Upper lobe of right lung (tissue), 1 donor: ENCODE data around the gene LIN37. TPM values are rescaled to one million over a fixed set of nuclear protein-coding genes. Genes with fewer than 3 reads are reported as not detected.
A peak's percentile ranks its signal among the peaks of the same experiment; 100 is the strongest.

Experiments used
- ATAC-seq: fragments of 200-7000 bp; cut with Tn5 transposase; one replicate; pipeline ENCODE4 v1.9.1; 2020; ENCODE audit warnings: mild to moderate bottlenecking, moderate library complexity
- DNase-seq: peaks from one replicate; pipeline ENCODE4 v3.0.0-alpha.2; 2020
- H3K27ac ChIP-seq: fragments of 200-600 bp; one replicate; pipeline ENCODE4 v1.8.0; 2022
- H3K27me3 ChIP-seq: fragments of 200-600 bp; one replicate; pipeline ENCODE4 v1.8.0; 2022; ENCODE audit warnings: mild to moderate bottlenecking
- H3K36me3 ChIP-seq: fragments of 200-600 bp; one replicate; pipeline ENCODE4 v1.8.0; 2022
- H3K4me1 ChIP-seq: fragments of 200-600 bp; one replicate; pipeline ENCODE4 v1.8.0; 2022
- H3K4me3 ChIP-seq: fragments of 200-600 bp; one replicate; pipeline ENCODE4 v1.8.0; 2022; ENCODE audit warnings: mild to moderate bottlenecking
- H3K9me3 ChIP-seq: fragments of 200-600 bp; one replicate; pipeline ENCODE4 v1.8.0; 2022
- intact Hi-C: fragments of 100-400 bp; cut with DNase I; formaldehyde crosslinking; loops from one replicate; pipeline ENCODE4 v1.11.0; 2022
- total RNA-seq: library from RNA; stranded (reverse); fragmentation: NEBNext Ultra II Directional; extraction: Animal tissue kit (Norgen Biotek cat#: 25700); gene quantifications from one replicate; pipeline ENCODE4 v1.2.1, GENCODE V29; 2021
- TF ChIP-seq, protein P1 (sequence below): fragments of 200-600 bp; IDR thresholded peaks from one replicate; pipeline ENCODE4 v1.8.0; 2022; ENCODE audit warnings: antibody characterized with exemption
- donor health status: DM: no; HTN: yes; CAD: no; lungs with severe emphysema.

Gene LIN37
- total RNA-seq, 1 donor from 2014 or later = 11.3 TPM

DNA sequence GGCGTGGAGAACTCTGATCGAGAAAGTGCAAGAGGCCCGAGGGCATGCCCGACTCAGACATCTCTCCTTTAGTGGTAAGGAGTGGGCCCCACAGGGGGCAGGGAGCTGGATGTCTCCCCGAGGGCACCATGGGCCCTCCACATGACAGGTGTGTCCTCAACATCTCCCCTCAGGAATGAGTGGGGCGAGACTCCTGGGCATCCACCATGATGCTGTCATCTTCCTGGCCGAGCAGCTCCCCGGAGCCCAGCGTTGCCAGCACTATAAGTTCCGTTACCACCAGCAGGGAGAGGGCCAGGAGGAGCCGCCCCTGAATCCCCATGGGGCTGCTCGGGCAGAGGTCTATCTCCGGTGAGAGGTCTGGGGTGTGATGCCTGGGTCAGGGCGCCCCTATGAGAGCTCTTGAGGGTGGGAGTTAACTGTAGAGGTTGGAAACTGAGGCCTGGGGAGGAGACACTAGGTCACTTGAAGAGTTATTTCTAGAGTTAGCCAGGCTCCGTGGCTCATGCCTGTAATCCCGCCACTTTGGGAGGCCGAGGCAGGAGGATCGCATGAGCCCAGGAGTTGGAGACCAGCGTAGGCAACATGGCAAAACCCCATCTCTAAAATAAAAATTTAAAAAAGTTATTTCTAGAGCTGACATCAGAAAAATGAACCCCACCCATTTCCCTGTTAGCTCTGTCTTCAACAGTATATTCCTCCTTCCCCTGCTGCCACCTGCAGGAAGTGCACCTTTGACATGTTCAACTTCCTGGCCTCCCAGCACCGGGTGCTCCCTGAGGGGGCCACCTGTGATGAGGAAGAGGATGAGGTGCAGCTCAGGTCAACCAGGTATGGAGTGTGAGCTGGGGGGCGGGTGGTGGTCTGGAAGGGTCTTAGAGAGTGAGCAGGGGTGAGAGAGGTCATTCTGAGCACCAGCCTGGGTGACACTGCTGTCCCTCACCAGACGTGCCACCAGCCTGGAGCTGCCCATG, 11.2 kb upstream of the LIN37 start:
- DNase-seq (no peak), ATAC-seq (no peak)
- Histone ChIP-seq H3K9me3 (no peaks in the 10 kb centered on the region), H3K36me3 (peaks cover 55% of the 10 kb centered on the region), H3K4me3 (no peak overlapping the region), H3K27ac (no peak overlapping the region), H3K4me1 (peaks cover 14% of the 10 kb centered on the region), H3K27me3 (no peaks in the 10 kb centered on the region)
- intact Hi-C loops = no loop called here
- TF ChIP-seq, protein P1, sequence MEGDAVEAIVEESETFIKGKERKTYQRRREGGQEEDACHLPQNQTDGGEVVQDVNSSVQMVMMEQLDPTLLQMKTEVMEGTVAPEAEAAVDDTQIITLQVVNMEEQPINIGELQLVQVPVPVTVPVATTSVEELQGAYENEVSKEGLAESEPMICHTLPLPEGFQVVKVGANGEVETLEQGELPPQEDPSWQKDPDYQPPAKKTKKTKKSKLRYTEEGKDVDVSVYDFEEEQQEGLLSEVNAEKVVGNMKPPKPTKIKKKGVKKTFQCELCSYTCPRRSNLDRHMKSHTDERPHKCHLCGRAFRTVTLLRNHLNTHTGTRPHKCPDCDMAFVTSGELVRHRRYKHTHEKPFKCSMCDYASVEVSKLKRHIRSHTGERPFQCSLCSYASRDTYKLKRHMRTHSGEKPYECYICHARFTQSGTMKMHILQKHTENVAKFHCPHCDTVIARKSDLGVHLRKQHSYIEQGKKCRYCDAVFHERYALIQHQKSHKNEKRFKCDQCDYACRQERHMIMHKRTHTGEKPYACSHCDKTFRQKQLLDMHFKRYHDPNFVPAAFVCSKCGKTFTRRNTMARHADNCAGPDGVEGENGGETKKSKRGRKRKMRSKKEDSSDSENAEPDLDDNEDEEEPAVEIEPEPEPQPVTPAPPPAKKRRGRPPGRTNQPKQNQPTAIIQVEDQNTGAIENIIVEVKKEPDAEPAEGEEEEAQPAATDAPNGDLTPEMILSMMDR = no peak

DNA sequence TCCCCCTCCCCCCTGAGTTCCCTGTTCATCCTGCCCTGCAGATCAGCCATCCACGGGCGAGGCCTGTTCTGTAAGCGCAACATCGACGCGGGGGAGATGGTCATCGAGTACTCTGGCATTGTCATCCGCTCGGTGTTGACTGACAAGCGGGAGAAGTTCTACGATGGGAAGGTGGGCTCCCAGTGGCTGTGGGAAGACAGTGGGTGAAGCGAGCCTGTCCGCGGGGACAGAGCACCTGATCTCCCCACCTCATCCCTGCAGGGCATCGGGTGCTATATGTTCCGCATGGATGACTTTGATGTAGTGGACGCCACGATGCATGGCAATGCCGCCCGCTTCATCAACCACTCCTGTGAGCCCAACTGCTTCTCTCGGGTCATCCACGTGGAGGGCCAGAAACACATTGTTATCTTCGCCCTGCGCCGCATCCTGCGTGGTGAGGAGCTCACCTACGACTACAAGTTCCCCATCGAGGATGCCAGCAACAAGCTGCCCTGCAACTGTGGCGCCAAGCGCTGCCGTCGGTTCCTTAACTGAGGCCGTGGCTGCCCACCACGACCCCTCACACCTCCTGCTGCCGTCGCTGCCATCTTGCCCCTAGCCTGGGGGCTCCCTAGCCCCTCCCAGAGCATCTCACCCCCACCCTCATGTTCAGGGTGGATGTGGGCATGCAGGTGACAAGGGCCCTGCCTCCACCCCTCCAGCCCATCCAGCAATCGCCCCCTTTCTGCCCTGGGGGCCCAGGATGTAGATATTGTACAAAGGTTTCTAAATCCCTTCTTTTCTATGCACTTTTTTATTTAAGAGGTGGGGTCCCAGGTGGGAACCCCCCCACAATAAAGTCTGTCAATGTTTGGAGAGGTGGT, 10.1 kb upstream of the LIN37 start:
- ATAC-seq = no peak
- peak overlapping the region; percentile 30 for H3K27ac ChIP-seq
- TF ChIP-seq, protein P1 = no peak
- no peak for DNase-seq
- no peaks in the 10 kb centered on the region for H3K9me3 ChIP-seq
- no peaks in the 10 kb centered on the region for H3K27me3 ChIP-seq
- intact Hi-C loops = no loop called here
- peaks cover 17% of the 10 kb centered on the region for H3K4me1 ChIP-seq
- H3K4me3 ChIP-seq = no peak overlapping the region
- peaks cover 47% of the 10 kb centered on the region for H3K36me3 ChIP-seq

DNA sequence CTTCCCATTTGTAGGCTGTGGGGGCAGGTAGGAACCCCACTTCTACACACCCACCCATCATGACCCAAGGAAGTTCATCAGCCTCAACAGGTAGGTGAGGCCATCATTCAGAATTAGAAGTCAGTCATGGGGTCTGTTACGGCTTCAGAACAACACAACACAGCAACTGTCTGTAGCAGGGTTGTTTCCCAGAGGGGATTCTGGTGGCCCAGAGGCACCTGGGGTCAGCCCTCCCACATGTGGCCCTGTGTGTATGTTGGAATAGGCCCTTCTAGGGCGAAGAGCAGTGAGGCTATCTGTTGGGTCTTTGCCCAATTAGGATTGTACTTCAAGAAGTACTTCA, 9.5 kb upstream of the LIN37 start:
- Histone ChIP-seq H3K4me1 (peaks cover 17% of the 10 kb centered on the region), H3K36me3 (peaks cover 45% of the 10 kb centered on the region), H3K27ac (peak overlapping the region; percentile 30), H3K9me3 (no peaks in the 10 kb centered on the region), H3K4me3 (no peak overlapping the region), H3K27me3 (no peaks in the 10 kb centered on the region)
- TF ChIP-seq, protein P1 = no peak
- intact Hi-C loops = no loop called here
- DNase-seq (no peak), ATAC-seq (no peak)

DNA sequence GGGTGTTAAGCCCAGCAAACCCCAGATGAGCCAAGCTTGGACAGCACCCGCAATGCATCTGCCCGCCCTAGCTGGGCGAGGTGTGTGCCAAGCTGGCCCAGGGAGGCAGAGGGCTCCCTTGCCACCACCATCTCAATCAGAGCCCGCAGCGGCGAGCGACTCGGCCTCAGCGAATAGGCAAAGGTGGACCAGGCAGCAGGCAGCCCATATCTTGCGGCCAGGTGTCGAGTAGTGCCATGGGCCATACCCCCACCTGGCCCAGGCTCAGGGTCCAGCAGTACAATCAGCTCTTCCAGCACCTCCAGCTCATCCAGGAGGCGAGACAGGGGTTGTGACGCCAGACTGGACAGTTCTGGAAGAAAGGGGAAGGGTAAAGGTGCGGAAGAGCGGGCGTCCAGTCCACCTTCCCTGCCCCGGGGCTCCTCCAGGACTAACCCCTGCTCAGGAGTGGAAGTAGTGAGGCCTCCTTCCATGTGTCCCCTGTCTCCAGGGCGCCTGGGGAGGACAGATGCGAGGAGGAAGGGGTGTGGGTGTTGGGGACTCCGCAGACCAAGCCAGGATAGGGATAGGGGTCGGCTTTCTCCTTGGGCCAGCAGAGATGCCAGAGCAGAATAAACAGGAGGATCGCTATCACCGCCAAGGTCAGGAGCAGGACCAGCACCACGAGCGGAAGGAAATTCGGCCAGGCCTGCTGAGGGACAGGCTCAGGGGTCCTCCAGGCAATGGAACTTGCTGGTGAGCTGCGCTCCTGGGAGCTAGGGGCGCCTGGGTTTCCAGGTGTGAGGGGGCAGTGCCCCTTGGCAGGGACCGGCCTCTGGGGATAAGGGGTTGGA, 8.9 kb upstream of the LIN37 start:
- Histone ChIP-seq H3K27me3 (no peaks in the 10 kb centered on the region), H3K4me1 (peaks cover 23% of the 10 kb centered on the region), H3K36me3 (peaks cover 38% of the 10 kb centered on the region), H3K4me3 (peak overlapping the region; percentile 65), H3K9me3 (no peaks in the 10 kb centered on the region), H3K27ac (peak overlapping the region; percentile 88)
- DNase-seq = no peak
- ATAC-seq = no peak
- TF ChIP-seq, protein P1 = no peak
- intact Hi-C loops = no loop called here

DNA sequence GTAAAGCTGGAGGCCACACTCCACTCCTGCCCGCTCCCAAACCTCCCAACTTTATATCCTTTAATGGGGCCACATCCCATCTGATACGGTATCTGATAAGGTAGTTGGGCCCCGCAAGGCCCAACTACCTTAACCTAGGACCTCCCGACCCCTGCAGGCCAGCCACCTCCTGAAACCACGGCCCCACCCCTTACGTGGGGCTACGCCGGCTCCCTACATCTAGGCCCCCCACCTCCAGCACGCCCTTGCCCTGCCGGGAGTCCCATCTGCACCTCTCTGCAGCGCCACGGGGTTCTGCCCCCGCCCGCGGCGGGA, 8.3 kb upstream of the LIN37 start:
- no peaks in the 10 kb centered on the region for H3K27me3 ChIP-seq
- peak overlapping the region; percentile 65 for H3K4me3 ChIP-seq
- DNase-seq (no peak), ATAC-seq (no peak)
- H3K4me1 ChIP-seq = peaks cover 24% of the 10 kb centered on the region
- no peaks in the 10 kb centered on the region for H3K9me3 ChIP-seq
- peaks cover 34% of the 10 kb centered on the region for H3K36me3 ChIP-seq
- H3K27ac ChIP-seq = peak overlapping the region; percentile 88
- TF ChIP-seq, protein P1 = no peak
- intact Hi-C loops = no loop called here
